GM23338 (cell line): ENCODE measurements around the gene ZNF335. TPM values are rescaled to one million over a fixed set of nuclear protein-coding genes. Genes with fewer than 3 reads are reported as not detected.
A peak's percentile ranks its signal among the peaks of the same experiment; 100 is the strongest.

Experiments
- ATAC-seq: fragments of 200-7000 bp; cut with Tn5 transposase; 3 replicates; pipeline ENCODE4 v1.9.1; 2020
- DNase-seq: peaks from one replicate; pipeline ENCODE4 v3.0.0-alpha.2; 2015; ENCODE audit warnings: low spot score
- H2AFZ ChIP-seq: fragments of 200-600 bp; sonication (generic); 2 replicates; pipeline ENCODE4 v1.8.0; 2016; ENCODE audit warnings: antibody characterized with exemption, mild to moderate bottlenecking, moderate library complexity
- H3F3A ChIP-seq: fragments of 200-600 bp; sonication (generic); replicated peaks from 2 replicates; pipeline ENCODE4 v1.8.0; 2017; ENCODE audit warnings: antibody characterized with exemption, mixed run types, low read depth
- H3K27ac ChIP-seq: fragments of 200-600 bp; sonication (generic); 2 replicates; pipeline ENCODE4 v1.6.1; 2016; ENCODE audit warnings: low read depth
- H3K27me3 ChIP-seq: fragments of 200-600 bp; sonication (generic); 2 replicates; pipeline ENCODE4 v1.8.0; 2016; ENCODE audit warnings: mild to moderate bottlenecking, mixed run types, moderate library complexity; ENCODE audit not compliant: insufficient read depth
- H3K36me3 ChIP-seq: fragments of 200-600 bp; sonication (generic); 2 replicates; pipeline ENCODE4 v1.8.0; 2016; ENCODE audit warnings: mild to moderate bottlenecking; ENCODE audit not compliant: insufficient read depth
- H3K4me1 ChIP-seq: fragments of 200-600 bp; sonication (generic); 2 replicates; pipeline ENCODE4 v1.8.0; 2016; ENCODE audit warnings: mild to moderate bottlenecking, moderate library complexity; ENCODE audit not compliant: insufficient read depth
- H3K4me2 ChIP-seq: fragments of 200-600 bp; sonication (generic); 2 replicates; pipeline ENCODE4 v1.7.1; 2017; ENCODE audit warnings: mixed run types
- H3K4me3 ChIP-seq: fragments of 200-600 bp; sonication (generic); 2 replicates; pipeline ENCODE4 v1.6.1; 2016; ENCODE audit warnings: mixed run types
- H3K79me2 ChIP-seq: fragments of 200-600 bp; sonication (generic); replicated peaks from 2 replicates; pipeline ENCODE4 v1.8.0; 2017; ENCODE audit warnings: mild to moderate bottlenecking; ENCODE audit not compliant: insufficient read depth
- H3K9me2 ChIP-seq: fragments of 200-600 bp; sonication (generic); 2 replicates; pipeline ENCODE4 v1.8.0; 2017; ENCODE audit not compliant: insufficient read depth
- H4K20me1 ChIP-seq: fragments of 200-600 bp; sonication (generic); replicated peaks from 2 replicates; pipeline ENCODE4 v1.8.0; 2017; ENCODE audit warnings: mild to moderate bottlenecking; ENCODE audit not compliant: insufficient read depth
- H3K27ac Mint-ChIP-seq: 2 replicates; pipeline ENCODE4 v1.8.0; 2020; ENCODE audit warnings: inconsistent platforms, mild to moderate bottlenecking, moderate library complexity, mixed read lengths
- H3K27me3 Mint-ChIP-seq: 3 replicates; pipeline ENCODE4 v1.8.0; 2022; ENCODE audit warnings: low read depth, mild to moderate bottlenecking, moderate library complexity, mixed read lengths, inconsistent platforms; ENCODE audit not compliant: insufficient read depth, poor library complexity
- H3K36me3 Mint-ChIP-seq: 3 replicates; pipeline ENCODE4 v1.8.0; 2021; ENCODE audit warnings: low read depth, mild to moderate bottlenecking, inconsistent platforms, moderate library complexity, mixed read lengths
- H3K4me1 Mint-ChIP-seq: 3 replicates; pipeline ENCODE4 v1.8.0; 2020; ENCODE audit warnings: mild to moderate bottlenecking, inconsistent platforms, mixed read lengths
- H3K4me3 Mint-ChIP-seq: 3 replicates; pipeline ENCODE4 v1.8.0; 2021; ENCODE audit warnings: moderate library complexity, mild to moderate bottlenecking, inconsistent platforms, mixed read lengths
- H3K9me3 Mint-ChIP-seq: 3 replicates; pipeline ENCODE4 v1.8.0; 2020; ENCODE audit warnings: moderate library complexity, mild to moderate bottlenecking, inconsistent platforms, mixed read lengths
- CREB1 ChIP-seq: fragments of 250-450 bp; sonication (Bioruptor Pico); IDR thresholded peaks from 2 replicates; pipeline ENCODE4 v1.5.0; 2020; ENCODE audit warnings: low read depth, mild to moderate bottlenecking, moderate library complexity
- CTCF ChIP-seq, 2 experiments: fragments of 200-600 bp in 1 of 2; sonication (generic) in 1 of 2; conservative IDR thresholded peaks; 2 replicates each; pipeline versions ENCODE4 v1.5.1 to v1.6.1; 2016 to 2017; ENCODE audit warnings: antibody characterized with exemption in 2 of 2, low read depth in 2 of 2, mild to moderate bottlenecking in 2 of 2, moderate library complexity in 1 of 2
- ETS1 ChIP-seq: IDR thresholded peaks from 2 replicates; pipeline ENCODE4 v1.6.1; 2016; ENCODE audit warnings: antibody characterized with exemption
- EZH2 ChIP-seq: fragments of 200-600 bp; sonication (generic); IDR thresholded peaks from one replicate; pipeline ENCODE4 v1.8.0; 2017; ENCODE audit warnings: antibody characterized with exemption, mild to moderate bottlenecking, low read depth; ENCODE audit not compliant: unreplicated experiment
- EZH2phosphoT487 ChIP-seq: fragments of 200-600 bp; sonication (generic); IDR thresholded peaks from one replicate; pipeline ENCODE4 v1.8.1; 2018; ENCODE audit warnings: antibody characterized with exemption; ENCODE audit not compliant: unreplicated experiment
- JUNB ChIP-seq: IDR thresholded peaks from one replicate; pipeline ENCODE4 v1.6.1; 2016; ENCODE audit warnings: antibody characterized with exemption; ENCODE audit not compliant: unreplicated experiment
- POLR2AphosphoS5 ChIP-seq: IDR thresholded peaks from 2 replicates; pipeline ENCODE4 v1.6.1; 2016; ENCODE audit warnings: antibody characterized with exemption, low read depth
- REST ChIP-seq: IDR thresholded peaks from one replicate; pipeline ENCODE4 v1.6.1; 2018; ENCODE audit warnings: antibody characterized with exemption; ENCODE audit not compliant: unreplicated experiment
- STAT1 ChIP-seq: IDR thresholded peaks from one replicate; pipeline ENCODE4 v1.6.1; 2016; ENCODE audit warnings: antibody characterized with exemption; ENCODE audit not compliant: unreplicated experiment
- ZNF114 ChIP-seq: fragments of 250-450 bp; sonication (Bioruptor Pico); IDR thresholded peaks from 2 replicates; pipeline ENCODE4 v1.5.0; 2020; ENCODE audit warnings: mild to moderate bottlenecking, moderate library complexity
- ZNF331 ChIP-seq: fragments of 250-450 bp; sonication (Bioruptor Pico); IDR thresholded peaks from 2 replicates; pipeline ENCODE4 v1.5.0; 2020; ENCODE audit warnings: low read depth, mild to moderate bottlenecking, moderate library complexity
- polyA plus RNA-seq: library from polyadenylated mRNA; unstranded; fragments of >200 nt; fragmentation: Nextera tagmentation; extraction: Ambion mirVana; gene quantifications from 2 replicates; pipeline ENCODE4 v1.2.1, GENCODE V29; 2016
- total RNA-seq: library from RNA; depleted of rRNA; stranded (reverse); fragments of >200 nt; shearing (Covaris generic); gene quantifications from 2 replicates; pipeline ENCODE4 v1.2.3, GENCODE V29; 2014

ZNF335 gene
- total and polyA plus RNA-seq, 2 experiments from 2014 or later: 7.4 to 24.2 TPM

- no peak overlapping the region for H3K4me3 ChIP-seq
- no peaks in the 10 kb centered on the region for H4K20me1 ChIP-seq
- Mint-ChIP-seq H3K4me3 (no peak overlapping the region), H3K4me1 (peaks cover 53% of the 10 kb centered on the region), H3K9me3 (peaks cover 16% of the 10 kb centered on the region), H3K27ac (no peak overlapping the region), H3K36me3 (peaks cover 7% of the 10 kb centered on the region; the same call in 1 of the 3 replicates), H3K27me3 (peaks cover 23% of the 10 kb centered on the region)
- H3K27me3 ChIP-seq: peaks cover 15% of the 10 kb centered on the region
- H3K4me2 ChIP-seq: no peak overlapping the region
- TF ChIP-seq ZNF331 (CRISPR knock-in tag): no peak
- TF ChIP-seq CREB1 (CRISPR knock-in tag): no peak
- TF ChIP-seq ETS1: no peak
- TF ChIP-seq JUNB: no peak
- TF ChIP-seq CTCF (conservative IDR thresholded peaks at IDR 0.05; ENCODE audit: low read depth in 2 of 2): no peak
- TF ChIP-seq REST: no peak
- H3K4me1 ChIP-seq: peaks cover 39% of the 10 kb centered on the region
- DNase-seq (no peak), ATAC-seq (no peak)
- no peaks in the 10 kb centered on the region for H3K79me2 ChIP-seq
- H2AFZ ChIP-seq: no peak overlapping the region
- H3K27ac ChIP-seq: no peak overlapping the region
- H3K9me2 ChIP-seq: no peaks in the 10 kb centered on the region
- no peaks in the 10 kb centered on the region for H3K36me3 ChIP-seq
- H3F3A ChIP-seq: peaks cover 20% of the 10 kb centered on the region
Measured at GRCh38 chr20:46009816-46010215, 37.8 kb upstream of the ZNF335 start.

GRCh38 chr20:46007671-46008070, 35.7 kb upstream of the ZNF335 start:
- Mint-ChIP-seq H3K9me3 (peaks cover 13% of the 10 kb centered on the region), H3K27ac (no peak overlapping the region), H3K4me3 (peak overlapping the region; percentile 28; the same call in 1 of the 3 replicates), H3K4me1 (peaks cover 63% of the 10 kb centered on the region), H3K36me3 (peaks cover 7% of the 10 kb centered on the region; the same call in 1 of the 3 replicates), H3K27me3 (peaks cover 16% of the 10 kb centered on the region)
- Histone ChIP-seq H3K79me2 (no peaks in the 10 kb centered on the region), H3K4me2 (peak overlapping the region; percentile 66), H3K4me3 (no peak overlapping the region), H3K36me3 (no peaks in the 10 kb centered on the region), H4K20me1 (no peaks in the 10 kb centered on the region), H3K9me2 (no peaks in the 10 kb centered on the region), H3K27ac (peak overlapping the region; percentile 80; the same call in 1 of the 2 replicates), H3F3A (peaks cover 16% of the 10 kb centered on the region; the same call in 1 of the 2 replicates), H3K27me3 (peaks cover 5% of the 10 kb centered on the region), H2AFZ (no peak overlapping the region), H3K4me1 (peaks cover 50% of the 10 kb centered on the region)
- TF ChIP-seq STAT1 (no peak), EZH2 (no peak), CREB1 (CRISPR knock-in tag) (no peak), ZNF114 (no peak), POLR2AphosphoS5 (no peak), EZH2phosphoT487 (no peak)
- no peak for DNase-seq
- no peak for ATAC-seq
